Smooth muscle cell (in vitro differentiated cells): Measurements from ENCODE around the gene TSGA10IP. TPM values are rescaled to one million over a fixed set of nuclear protein-coding genes. Genes with fewer than 3 reads are reported as not detected.

Experiments used
- DNase-seq: peaks from one replicate; lab custom pipeline; 2025; ENCODE audit not compliant: unreplicated experiment; lab: John Stamatoyannopoulos, UW
- H2AFZ ChIP-seq: fragments of 200-600 bp; sonication (generic); 2 replicates; pipeline ENCODE4 v1.6.0; 2016; ENCODE audit warnings: antibody characterized with exemption, low read depth, mild to moderate bottlenecking
- H3F3A ChIP-seq: fragments of 200-600 bp; sonication (generic); 2 replicates; pipeline ENCODE4 v1.6.0; 2017; ENCODE audit warnings: antibody characterized with exemption, low read depth
- H3K27ac ChIP-seq: fragments of 200-600 bp; sonication (generic); 2 replicates; pipeline ENCODE4 v1.5.1; 2016; ENCODE audit warnings: low read depth, mild to moderate bottlenecking
- H3K27me3 ChIP-seq: fragments of 200-600 bp; sonication (generic); 2 replicates; pipeline ENCODE4 v1.6.1; 2016; ENCODE audit warnings: low read depth, mild to moderate bottlenecking
- H3K36me3 ChIP-seq: fragments of 200-600 bp; sonication (generic); 2 replicates; pipeline ENCODE4 v1.5.1; 2016; ENCODE audit warnings: low read depth
- H3K4me1 ChIP-seq: fragments of 200-600 bp; sonication (generic); 2 replicates; pipeline ENCODE4 v1.5.1; 2016; ENCODE audit warnings: low read depth
- H3K4me2 ChIP-seq: fragments of 200-600 bp; sonication (generic); 2 replicates; pipeline ENCODE4 v1.6.0; 2016; ENCODE audit warnings: mild to moderate bottlenecking
- H3K4me3 ChIP-seq: fragments of 200-600 bp; sonication (generic); 2 replicates; pipeline ENCODE4 v1.5.1; 2016; ENCODE audit warnings: mild to moderate bottlenecking
- H3K79me2 ChIP-seq: fragments of 200-600 bp; sonication (generic); 2 replicates; pipeline ENCODE4 v1.6.0; 2016; ENCODE audit warnings: low read depth, mild to moderate bottlenecking
- H3K9ac ChIP-seq: fragments of 200-600 bp; sonication (generic); 2 replicates; pipeline ENCODE4 v1.6.0; 2016; ENCODE audit warnings: low read depth
- H3K9me3 ChIP-seq: fragments of 200-600 bp; sonication (generic); replicated peaks from 2 replicates; pipeline ENCODE4 v1.5.1; 2016; ENCODE audit warnings: low read depth
- H4K20me1 ChIP-seq: fragments of 200-600 bp; sonication (generic); 2 replicates; pipeline ENCODE4 v1.6.0; 2016; ENCODE audit warnings: low read depth
- CTCF ChIP-seq: fragments of 200-600 bp; sonication (generic); IDR thresholded peaks from 2 replicates; pipeline ENCODE4 v1.5.1; 2017; ENCODE audit warnings: borderline replicate concordance, mild to moderate bottlenecking, antibody characterized with exemption; ENCODE audit not compliant: insufficient read depth, poor library complexity, severe bottlenecking
- WGBS: methylation state at CpG from one replicate; pipeline ENCODE4 v1.1.7; 2016; ENCODE audit warnings: low lambda C conversion rate; 5-methylcytosine and 5-hydroxymethylcytosine counted together
- polyA plus RNA-seq: library from polyadenylated mRNA; unstranded; fragments of >200 nt; fragmentation: Nextera tagmentation; extraction: Ambion mirVana; gene quantifications from 2 replicates; pipeline ENCODE4 v1.2.1, GENCODE V29; 2016
- total RNA-seq: library from RNA; depleted of rRNA; stranded (reverse); fragments of >200 nt; gene quantifications from 2 replicates; pipeline ENCODE4 v1.2.3, GENCODE V29; 2014

TSGA10IP gene
- total and polyA plus RNA-seq, 2 experiments from 2014 or later, result 0.27 to 1.5 TPM

GRCh38 chr11:65931773-65932557 lies 13.3 kb upstream of the TSGA10IP start:
- no peaks in the 10 kb centered on the region for H3K79me2 ChIP-seq
- no peaks in the 10 kb centered on the region for H3K36me3 ChIP-seq
- no peak overlapping the region for H3K27ac ChIP-seq
- no peak for TF ChIP-seq CTCF
- no peak overlapping the region for H3K4me3 ChIP-seq
- H3K4me2 ChIP-seq, result no peak overlapping the region
- no peak overlapping the region for H2AFZ ChIP-seq
- H3K4me1 ChIP-seq, result no peaks in the 10 kb centered on the region
- H4K20me1 ChIP-seq, result no peaks in the 10 kb centered on the region
- 76% methylated on average over 13 of the region's 13 CpGs for WGBS
- no peaks in the 10 kb centered on the region for H3K27me3 ChIP-seq
- no peaks in the 10 kb centered on the region for H3F3A ChIP-seq
- no peaks in the 10 kb centered on the region for H3K9me3 ChIP-seq
- no peak overlapping the region for H3K9ac ChIP-seq
- no peak for DNase-seq

GRCh38 chr11:65932558-65932919 lies 12.7 kb upstream of the TSGA10IP start:
- H4K20me1 ChIP-seq, result no peaks in the 10 kb centered on the region
- no peaks in the 10 kb centered on the region for H3K27me3 ChIP-seq
- no peaks in the 10 kb centered on the region for H3K4me1 ChIP-seq
- no peak overlapping the region for H3K4me2 ChIP-seq
- H3K9me3 ChIP-seq, result no peaks in the 10 kb centered on the region
- H2AFZ ChIP-seq, result no peak overlapping the region
- no peak for DNase-seq
- H3F3A ChIP-seq, result no peaks in the 10 kb centered on the region
- peak; percentile 19 for TF ChIP-seq CTCF
- no peak overlapping the region for H3K4me3 ChIP-seq
- WGBS, result 41% methylated on average over 9 of the region's 9 CpGs
- no peak overlapping the region for H3K27ac ChIP-seq
- no peaks in the 10 kb centered on the region for H3K79me2 ChIP-seq
- H3K9ac ChIP-seq, result no peak overlapping the region
- no peaks in the 10 kb centered on the region for H3K36me3 ChIP-seq

GRCh38 chr11:65934014-65934413 lies 11.3 kb upstream of the TSGA10IP start:
- Histone ChIP-seq H3K9ac (no peak overlapping the region), H3K36me3 (no peaks in the 10 kb centered on the region), H3K4me1 (no peaks in the 10 kb centered on the region), H3K79me2 (no peaks in the 10 kb centered on the region), H3K27me3 (no peaks in the 10 kb centered on the region), H4K20me1 (no peaks in the 10 kb centered on the region), H3K4me3 (no peak overlapping the region), H3F3A (no peaks in the 10 kb centered on the region), H3K4me2 (no peak overlapping the region), H3K27ac (no peak overlapping the region), H2AFZ (no peak overlapping the region), H3K9me3 (no peaks in the 10 kb centered on the region)
- WGBS, result 52% methylated on average over 4 of the region's 4 CpGs
- no peak for DNase-seq
- TF ChIP-seq CTCF, result no peak

- no peak overlapping the region for H3K9ac ChIP-seq
- H3K36me3 ChIP-seq, result no peaks in the 10 kb centered on the region
- no peak overlapping the region for H2AFZ ChIP-seq
- no peaks in the 10 kb centered on the region for H3K4me1 ChIP-seq
- TF ChIP-seq CTCF, result no peak
- no peaks in the 10 kb centered on the region for H3K9me3 ChIP-seq
- H3K4me2 ChIP-seq, result no peak overlapping the region
- 55% methylated on average over 4 of the region's 4 CpGs for WGBS
- no peaks in the 10 kb centered on the region for H4K20me1 ChIP-seq
- no peaks in the 10 kb centered on the region for H3K79me2 ChIP-seq
- H3F3A ChIP-seq, result no peaks in the 10 kb centered on the region
- no peak overlapping the region for H3K27ac ChIP-seq
- DNase-seq, result no peak
- no peaks in the 10 kb centered on the region for H3K27me3 ChIP-seq
- no peak overlapping the region for H3K4me3 ChIP-seq
Measured at GRCh38 chr11:65937766-65938165, 7.5 kb upstream of the TSGA10IP start.
